GM12892 (cell line): ENCODE results near the gene NCOR2.

ENCODE experiments used
- POLR2A ChIP-seq: IDR thresholded peaks from 2 replicates; pipeline ENCODE4 v1.6.1; 2011; ENCODE audit warnings: low read depth, low read length, control low read depth
- POLR2AphosphoS5 ChIP-seq: IDR thresholded peaks from 2 replicates; pipeline ENCODE4 v1.6.1; 2011; ENCODE audit warnings: low read depth, low read length, control low read depth

DNA sequence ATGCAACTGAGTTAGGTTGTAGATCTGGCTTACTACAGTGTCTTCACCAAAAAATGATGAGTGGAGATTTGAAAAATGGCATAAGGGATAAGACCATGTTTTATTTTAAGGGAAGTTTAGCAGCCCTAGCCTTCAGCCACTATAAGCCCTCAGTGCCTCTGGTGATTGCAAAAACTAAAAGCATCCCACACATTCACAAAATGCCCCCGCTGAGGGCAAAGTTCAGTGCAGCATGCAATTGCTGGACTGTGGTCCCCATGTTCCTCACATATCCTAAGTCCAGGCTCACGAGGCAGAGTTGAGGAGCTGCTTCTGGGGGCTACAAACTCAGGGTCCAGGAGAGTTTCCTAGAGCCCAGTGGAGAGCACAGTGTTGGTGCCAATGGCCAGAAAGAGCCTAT is 29.6 kb upstream of the NCOR2 start:
- TF ChIP-seq POLR2A (no peak), POLR2AphosphoS5 (no peak)
